PFSK-1 (cell line): Measurements from ENCODE around the gene HOXB9.

Experiments
- POLR2AphosphoS5 ChIP-seq: IDR thresholded peaks from 2 replicates; pipeline ENCODE4 v1.6.1; 2012; ENCODE audit warnings: low read depth, mild to moderate bottlenecking, control low read depth, low read length, moderate library complexity
- SIN3A ChIP-seq: IDR thresholded peaks from 2 replicates; pipeline ENCODE4 v1.6.1; 2012; ENCODE audit warnings: mild to moderate bottlenecking, low read length, moderate library complexity, borderline replicate concordance; ENCODE audit not compliant: insufficient read depth

DNA sequence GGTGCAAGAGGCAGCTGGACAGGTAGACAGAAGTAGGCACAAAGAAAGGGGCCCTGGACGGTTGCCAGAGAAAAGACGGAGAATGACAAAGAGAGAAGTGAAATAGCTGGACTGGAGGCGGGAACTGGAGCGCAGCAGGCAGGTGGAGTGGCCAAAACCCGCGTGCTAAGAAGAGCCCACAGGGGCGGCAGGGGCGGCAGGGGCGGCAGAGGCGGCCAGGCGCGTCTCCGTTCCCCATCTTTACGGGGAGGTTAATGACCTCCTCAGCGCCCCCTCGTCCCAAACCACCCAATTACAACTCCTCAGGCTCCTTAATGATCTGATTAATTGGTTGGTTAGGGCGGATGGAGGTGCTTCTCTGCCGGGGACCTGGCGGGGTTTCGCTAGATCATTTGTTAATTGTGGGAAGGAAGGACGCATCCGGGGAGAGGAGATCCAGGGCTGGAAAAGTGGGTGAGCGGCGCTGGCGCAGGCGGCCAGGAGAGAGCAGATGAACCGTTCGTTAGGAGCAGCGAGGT is 15.4 kb upstream of the HOXB9 start:
- no peak for TF ChIP-seq POLR2AphosphoS5
- TF ChIP-seq SIN3A, result no peak
